22Rv1 (cell line): ENCODE data around the gene GLOD4.
"Not testable (repeated sequence)": the region's sequence is repeated elsewhere in the genome, so short reads cannot be mapped to it uniquely, and the experiment has no call there.

Experiments
- H3K27ac ChIP-seq: fragments of 450-650 bp; 2 replicates; pipeline ENCODE4 v1.5.1; 2017
- CTCF ChIP-seq: fragments of 450-650 bp; IDR thresholded peaks from 2 replicates; pipeline ENCODE4 v1.5.1; 2017; ENCODE audit warnings: mild to moderate bottlenecking
- ZFX ChIP-seq: fragments of 450-650 bp; IDR thresholded peaks from 2 replicates; pipeline ENCODE4 v1.6.1; 2017; ENCODE audit warnings: antibody characterized with exemption, borderline replicate concordance

GLOD4 gene

GRCh38 chr17:759964-760363 is 22.1 kb downstream of the GLOD4 start:
- H3K27ac ChIP-seq = no peak overlapping the region
- no peak for TF ChIP-seq ZFX
- no peak for TF ChIP-seq CTCF

- not testable (repeated sequence) for H3K27ac ChIP-seq
These were observed 26.0 kb downstream of the GLOD4 start for GRCh38 chr17:756010-756567.

GRCh38 chr17:755319-755961 is 26.6 kb downstream of the GLOD4 start:
- H3K27ac ChIP-seq = not testable (repeated sequence)

GRCh38 chr17:753418-753817 is 28.7 kb downstream of the GLOD4 start:
- TF ChIP-seq ZFX (no peak), CTCF (no peak)
- no peak overlapping the region for H3K27ac ChIP-seq

GRCh38 chr17:752620-753219 is 29.4 kb downstream of the GLOD4 start:
- TF ChIP-seq ZFX (no peak), CTCF (no peak)
- peak overlapping the region; percentile 79 for H3K27ac ChIP-seq

GRCh38 chr17:752002-752619 is 30.0 kb downstream of the GLOD4 start, which contains the start of gene GEMIN4:
TSS of gene GEMIN4 (minus strand) at chr17:752264. CDS start at chr17:752142, 122 bp downstream.
- peak within 1 kb of the TSS; percentile 79 for H3K27ac ChIP-seq
- TF ChIP-seq CTCF = peak; percentile 92
- TF ChIP-seq ZFX = no peak

- peak overlapping the region; percentile 79 for H3K27ac ChIP-seq
- TF ChIP-seq ZFX = no peak
- no peak for TF ChIP-seq CTCF
These were observed 30.6 kb downstream of the GLOD4 start for GRCh38 chr17:751269-752001.
